ENCODE data around the gene ST6GALNAC2. TPM values are rescaled to one million over a fixed set of nuclear protein-coding genes. Genes with fewer than 3 reads are reported as not detected.
A peak's percentile ranks its signal among the peaks of the same experiment; 100 is the strongest.
"Not testable (repeated sequence)": the region's sequence is repeated elsewhere in the genome, so short reads cannot be mapped to it uniquely, and the experiment has no call there.

ST6GALNAC2 gene
- total and polyA plus RNA-seq, 8 donors = 1.2 to 17.8 (median 4.7) TPM

DNA sequence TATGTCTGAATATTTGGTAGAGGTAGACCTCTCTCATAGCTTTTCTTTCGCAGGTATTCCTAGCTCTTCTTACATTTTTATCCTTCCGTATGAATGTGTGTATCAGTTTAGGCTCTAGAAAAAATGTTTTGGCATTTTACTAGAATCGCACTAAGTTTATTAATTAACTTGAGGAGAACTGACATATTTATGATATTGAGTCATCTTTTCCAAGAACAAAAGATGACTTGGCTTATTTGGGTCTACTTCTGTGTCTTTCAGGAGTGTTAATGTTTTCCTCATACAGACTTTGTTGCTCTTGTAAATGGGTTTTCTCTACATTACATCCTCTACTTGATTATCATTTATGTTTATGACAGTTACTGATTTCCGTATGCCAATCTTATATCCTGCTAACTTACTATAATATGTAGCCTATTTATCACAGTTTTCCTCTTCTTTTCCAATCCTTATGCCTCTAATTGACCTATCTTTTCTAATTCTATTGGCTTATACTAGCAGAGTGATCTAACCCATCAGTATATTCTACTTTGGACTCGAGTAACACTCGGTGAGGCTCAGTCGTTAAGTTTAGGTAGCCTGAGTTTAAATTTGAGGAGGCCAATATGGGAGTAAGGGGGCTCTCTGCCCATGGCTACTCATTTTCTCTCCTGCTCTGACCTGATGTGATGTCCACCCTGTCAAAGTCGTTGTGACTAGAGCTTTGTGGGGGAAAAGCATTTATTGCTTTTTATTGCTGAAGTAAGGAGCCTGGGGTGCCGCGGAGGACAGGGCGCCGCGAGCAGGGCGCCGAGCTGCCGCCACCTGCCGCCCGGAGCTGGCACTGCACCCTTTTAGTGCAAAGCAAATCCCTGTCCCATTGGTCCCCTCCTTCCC is 37.8 kb upstream of the ST6GALNAC2 start:
- Histone ChIP-seq H3K36me3 (peaks cover 7 to 36% (median 29%) of the 10 kb centered on the region in 4 donors), H3K4me1 (peaks cover 0 to 8% (median 4%) of the 10 kb centered on the region in 4 donors), H3K27ac (no peak overlapping the region), H3K4me3 (no peak overlapping the region), H3K27me3 (no peaks in the 10 kb centered on the region), H3K9me3 (no peaks in the 10 kb centered on the region)
- DNase-seq = peak; percentile 80 to 91
- intact Hi-C loops (cut with DNase I; ENCODE audit: low total_unique reads) = loop anchor here (5.0 kb wide), 1 partner anchor 101 kb away; no protein-coding TSS in a partner anchor
- TF ChIP-seq, protein P1, sequence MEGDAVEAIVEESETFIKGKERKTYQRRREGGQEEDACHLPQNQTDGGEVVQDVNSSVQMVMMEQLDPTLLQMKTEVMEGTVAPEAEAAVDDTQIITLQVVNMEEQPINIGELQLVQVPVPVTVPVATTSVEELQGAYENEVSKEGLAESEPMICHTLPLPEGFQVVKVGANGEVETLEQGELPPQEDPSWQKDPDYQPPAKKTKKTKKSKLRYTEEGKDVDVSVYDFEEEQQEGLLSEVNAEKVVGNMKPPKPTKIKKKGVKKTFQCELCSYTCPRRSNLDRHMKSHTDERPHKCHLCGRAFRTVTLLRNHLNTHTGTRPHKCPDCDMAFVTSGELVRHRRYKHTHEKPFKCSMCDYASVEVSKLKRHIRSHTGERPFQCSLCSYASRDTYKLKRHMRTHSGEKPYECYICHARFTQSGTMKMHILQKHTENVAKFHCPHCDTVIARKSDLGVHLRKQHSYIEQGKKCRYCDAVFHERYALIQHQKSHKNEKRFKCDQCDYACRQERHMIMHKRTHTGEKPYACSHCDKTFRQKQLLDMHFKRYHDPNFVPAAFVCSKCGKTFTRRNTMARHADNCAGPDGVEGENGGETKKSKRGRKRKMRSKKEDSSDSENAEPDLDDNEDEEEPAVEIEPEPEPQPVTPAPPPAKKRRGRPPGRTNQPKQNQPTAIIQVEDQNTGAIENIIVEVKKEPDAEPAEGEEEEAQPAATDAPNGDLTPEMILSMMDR (IDR thresholded peaks at IDR 0.05) = peak in 6 of 7 experiments; percentile 18 to 97 (median 88)
- TF ChIP-seq EP300 (IDR thresholded peaks at IDR 0.05) (no peak), POLR2A (IDR thresholded peaks at IDR 0.05) (no peak), POLR2AphosphoS5 (IDR thresholded peaks at IDR 0.05) (peak in 2 of 3 donors; percentile 6 to 69)
- WGBS, 5 donors = 25 to 31% (median 30%) methylated on average over 18 of the region's 18 CpGs

GRCh38 chr17:76617838-76618237 is 32.2 kb upstream of the ST6GALNAC2 start:
- DNase-seq = no peak
- H3K27ac ChIP-seq = no peak overlapping the region
- peaks cover 0 to 5% (median 0%) of the 10 kb centered on the region in 4 donors for H3K9me3 ChIP-seq
- no peaks in the 10 kb centered on the region for H3K36me3 ChIP-seq
- no peak overlapping the region for H3K4me3 ChIP-seq
- intact Hi-C loops (cut with DNase I; ENCODE audit: low total_unique reads) = no loop called here
- H3K4me1 ChIP-seq = no peaks in the 10 kb centered on the region
- no peak for TF ChIP-seq EP300 (IDR thresholded peaks at IDR 0.05)
- TF ChIP-seq POLR2A (IDR thresholded peaks at IDR 0.05) = no peak
- TF ChIP-seq, protein P1 (IDR thresholded peaks at IDR 0.05) = no peak
- TF ChIP-seq POLR2AphosphoS5 (IDR thresholded peaks at IDR 0.05) = no peak
- 80 to 94% (median 92%) methylated on average over 2 of the region's 2 CpGs for WGBS, 5 donors
- no peaks in the 10 kb centered on the region for H3K27me3 ChIP-seq

- TF ChIP-seq, protein P1 (IDR thresholded peaks at IDR 0.05) = no peak
- no peak for TF ChIP-seq EP300 (IDR thresholded peaks at IDR 0.05)
- no peak for TF ChIP-seq POLR2A (IDR thresholded peaks at IDR 0.05)
- no peak for TF ChIP-seq POLR2AphosphoS5 (IDR thresholded peaks at IDR 0.05)
- Histone ChIP-seq H3K36me3 (no peaks in the 10 kb centered on the region), H3K9me3 (peaks cover 0 to 5% (median 0%) of the 10 kb centered on the region in 4 donors), H3K27me3 (no peaks in the 10 kb centered on the region), H3K27ac (no peak overlapping the region), H3K4me1 (no peaks in the 10 kb centered on the region), H3K4me3 (no peak overlapping the region)
- intact Hi-C loops (cut with DNase I; ENCODE audit: low total_unique reads) = no loop called here
- no peak for DNase-seq
- WGBS, 5 donors = 92 to 97% (median 94%) methylated on average over 11 to 28 of the region's 28 CpGs
These were observed 29.4 kb upstream of the ST6GALNAC2 start for GRCh38 chr17:76614912-76615617.

DNA sequence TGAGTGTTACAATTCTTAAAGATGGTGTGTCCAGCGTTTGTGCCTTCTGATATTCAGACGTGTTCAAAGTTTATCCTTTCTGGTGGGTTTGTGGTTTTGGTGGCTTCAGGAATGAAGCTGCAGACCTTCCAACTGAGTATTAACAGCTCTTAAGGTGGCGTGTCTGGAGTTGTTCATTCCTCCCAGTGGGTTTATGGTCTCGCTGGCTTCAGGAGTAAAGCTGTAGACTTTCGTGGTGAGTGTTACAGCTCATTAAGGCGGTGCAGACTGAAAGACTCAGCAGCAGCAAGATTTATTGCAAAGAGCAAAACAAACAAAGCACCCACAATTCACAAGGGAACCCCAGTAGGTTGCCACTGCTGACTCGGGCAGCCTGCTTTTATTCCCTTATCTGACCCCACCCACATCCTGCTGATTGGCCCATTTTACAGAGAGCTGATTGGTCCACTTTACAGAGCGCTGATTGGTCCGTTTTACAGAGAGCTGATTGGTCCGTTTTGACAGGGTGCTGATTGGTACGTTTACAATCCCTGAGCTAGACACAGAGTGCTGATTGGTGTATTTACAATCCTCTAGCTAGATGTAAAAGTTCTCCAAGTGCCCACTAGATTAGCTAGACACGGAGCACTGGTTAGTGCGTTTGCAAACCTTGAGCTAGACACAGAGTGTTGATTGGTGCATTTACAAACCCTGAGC is 28.6 kb upstream of the ST6GALNAC2 start:
- H3K9me3 ChIP-seq; H3K4me1 ChIP-seq; DNase-seq; H3K36me3 ChIP-seq; H3K27me3 ChIP-seq; H3K4me3 ChIP-seq; intact Hi-C loops (cut with DNase I; ENCODE audit: low total_unique reads); H3K27ac ChIP-seq: not testable (repeated sequence)
- 76 to 85% (median 80%) methylated on average over 13 of the region's 13 CpGs for WGBS, 5 donors

Data from stomach (tissue), 9 donors.